ENCODE data around the gene TFDP1.

- TF ChIP-seq CTCF (IDR thresholded peaks at IDR 0.05) (no peak), EP300 (IDR thresholded peaks at IDR 0.05; ENCODE audit: low read depth) (no peak), POLR2AphosphoS5 (IDR thresholded peaks at IDR 0.05) (no peak)
Observed at GRCh38 chr13:113654591-113655345, 70.2 kb downstream of the TFDP1 start.

Measured in transverse colon (tissue), 4 donors.